Urinary bladder (tissue), 4 donors: Measurements from ENCODE around the gene ARID4B. TPM values are rescaled to one million over a fixed set of nuclear protein-coding genes. Genes with fewer than 3 reads are reported as not detected.
"Not testable (repeated sequence)": the region's sequence is repeated elsewhere in the genome, so short reads cannot be mapped to it uniquely, and the experiment has no call there.

Experiments
- DNase-seq: peaks from one replicate; pipeline ENCODE4 v3.0.0-alpha.2; 2015; ENCODE audit errors: extremely low spot score
- H3K27ac ChIP-seq: one replicate; pipeline ENCODE4 v1.5.1; 2013; ENCODE audit warnings: low read depth, mild to moderate bottlenecking, moderate library complexity
- H3K36me3 ChIP-seq: one replicate; pipeline ENCODE4 v1.6.1; 2013; ENCODE audit warnings: mild to moderate bottlenecking, moderate library complexity; ENCODE audit not compliant: insufficient read depth
- H3K4me1 ChIP-seq: one replicate; pipeline ENCODE4 v1.6.1; 2013; ENCODE audit warnings: mild to moderate bottlenecking, moderate library complexity; ENCODE audit not compliant: insufficient read depth
- H3K4me3 ChIP-seq: one replicate; pipeline ENCODE4 v1.5.1; 2013; ENCODE audit warnings: low read depth, low read length
- WGBS: extraction: QIAGEN DNeasy Blood & Tissue Kit; methylation state at CpG from one replicate; pipeline ENCODE4 v1.1.7; 2013; 5-methylcytosine and 5-hydroxymethylcytosine counted together
- polyA plus RNA-seq: library from polyadenylated mRNA; stranded (reverse); fragments of 200-250 nt; gene quantifications from one replicate; pipeline ENCODE4 v1.2.3, GENCODE V29; 2013
- total RNA-seq: library from RNA; depleted of rRNA; stranded (reverse); fragments of >200 nt; gene quantifications from one replicate; pipeline ENCODE4 v1.2.3, GENCODE V29; 2014
- donor health status: healthy with polysubstance abuse.
- donor health status: healthy.

The ARID4B gene
- total and polyA plus RNA-seq, 2 donors: 19.1 to 72.0 TPM

- no peak overlapping the region for H3K4me3 ChIP-seq
- no peak overlapping the region for H3K27ac ChIP-seq
- no peak for DNase-seq
- no peaks in the 10 kb centered on the region for H3K4me1 ChIP-seq
- peaks cover 3% of the 10 kb centered on the region for H3K36me3 ChIP-seq
Observed at GRCh38 chr1:235190431-235190830, 137.5 kb downstream of the ARID4B start.

- no peak for DNase-seq
- no peak overlapping the region for H3K27ac ChIP-seq
- 71% methylated on average over 4 of the region's 4 CpGs for whole genome bisulfite sequencing
- H3K4me1 ChIP-seq: no peaks in the 10 kb centered on the region
- H3K36me3 ChIP-seq: no peaks in the 10 kb centered on the region
- no peak overlapping the region for H3K4me3 ChIP-seq
Observed at GRCh38 chr1:235187316-235187715, 140.7 kb downstream of the ARID4B start.

GRCh38 chr1:235181561-235182245 lies 146.3 kb downstream of the ARID4B start:
- DNase-seq: no peak
- WGBS: 91% methylated on average over 8 of the region's 8 CpGs
- no peaks in the 10 kb centered on the region for H3K4me1 ChIP-seq
- H3K36me3 ChIP-seq: no peaks in the 10 kb centered on the region
- no peak overlapping the region for H3K4me3 ChIP-seq
- H3K27ac ChIP-seq: no peak overlapping the region

GRCh38 chr1:235180916-235181460 lies 147.0 kb downstream of the ARID4B start:
- H3K4me3 ChIP-seq: no peak overlapping the region
- WGBS: 89% methylated on average over 5 of the region's 5 CpGs
- H3K27ac ChIP-seq: no peak overlapping the region
- no peaks in the 10 kb centered on the region for H3K4me1 ChIP-seq
- H3K36me3 ChIP-seq: no peaks in the 10 kb centered on the region
- DNase-seq: no peak

GRCh38 chr1:235176486-235176885 lies 151.5 kb downstream of the ARID4B start:
- DNase-seq: no peak
- Histone ChIP-seq H3K36me3 (peaks cover 7% of the 10 kb centered on the region), H3K27ac (no peak overlapping the region), H3K4me3 (no peak overlapping the region), H3K4me1 (no peaks in the 10 kb centered on the region)
- 92% methylated on average over 7 of the region's 7 CpGs for WGBS

GRCh38 chr1:235169986-235170385 lies 158.0 kb downstream of the ARID4B start:
- H3K27ac ChIP-seq: no peak overlapping the region
- peaks cover 10% of the 10 kb centered on the region for H3K36me3 ChIP-seq
- H3K4me1 ChIP-seq: no peaks in the 10 kb centered on the region
- no peak for DNase-seq
- no peak overlapping the region for H3K4me3 ChIP-seq

- 95% methylated on average over 3 of the region's 3 CpGs for WGBS
- no peak overlapping the region for H3K27ac ChIP-seq
- no peak overlapping the region for H3K4me3 ChIP-seq
- no peaks in the 10 kb centered on the region for H3K4me1 ChIP-seq
- no peak for DNase-seq
- peaks cover 3% of the 10 kb centered on the region for H3K36me3 ChIP-seq
Observed at GRCh38 chr1:235168375-235168774, 159.6 kb downstream of the ARID4B start.

GRCh38 chr1:235161685-235162327 lies 166.2 kb downstream of the ARID4B start:
- DNase-seq: no peak
- WGBS: 62% methylated on average over 21 of the region's 21 CpGs
- H3K4me1 ChIP-seq: no peaks in the 10 kb centered on the region
- H3K4me3 ChIP-seq: peak overlapping the region; percentile 66
- peaks cover 2% of the 10 kb centered on the region for H3K36me3 ChIP-seq
- no peak overlapping the region for H3K27ac ChIP-seq

GRCh38 chr1:235160957-235161684 lies 166.9 kb downstream of the ARID4B start, which contains the start of gene RBM34:
RBM34 (minus strand) TSS chr1:235161250; CDS start chr1:235161226, 24 bp downstream.
- Histone ChIP-seq H3K4me1 (no peaks in the 10 kb centered on the region), H3K4me3 (peak within 1 kb of the TSS; percentile 66), H3K36me3 (peaks cover 2% of the 10 kb centered on the region), H3K27ac (peak within 1 kb of the TSS; percentile 96)
- WGBS: under 1% methylated on average over 52 of the region's 52 CpGs
- DNase-seq: peak; percentile 76

- H3K27ac ChIP-seq: peak overlapping the region; percentile 85
- H3K4me3 ChIP-seq: peak overlapping the region; percentile 66
- peaks cover 2% of the 10 kb centered on the region for H3K36me3 ChIP-seq
- WGBS: 7% methylated on average over 14 of the region's 14 CpGs
- H3K4me1 ChIP-seq: no peaks in the 10 kb centered on the region
- peak; percentile 25 for DNase-seq
Observed at GRCh38 chr1:235160383-235160956, 167.5 kb downstream of the ARID4B start.

- DNase-seq, H3K36me3 ChIP-seq, H3K27ac ChIP-seq, H3K4me1 ChIP-seq: not testable (repeated sequence)
- 86% methylated on average over 9 of the region's 9 CpGs for WGBS
- H3K4me3 ChIP-seq: peak overlapping the region; percentile 66
Observed at GRCh38 chr1:235159930-235160329, 168.0 kb downstream of the ARID4B start.

GRCh38 chr1:235159284-235159683 lies 168.7 kb downstream of the ARID4B start:
- 98% methylated on average over 9 of the region's 9 CpGs for WGBS
- not testable (repeated sequence) for DNase-seq, H3K4me1 ChIP-seq, H3K4me3 ChIP-seq, H3K27ac ChIP-seq, H3K36me3 ChIP-seq

- Histone ChIP-seq H3K4me3 (no peak overlapping the region), H3K36me3 (peaks cover 6% of the 10 kb centered on the region), H3K27ac (no peak overlapping the region), H3K4me1 (no peaks in the 10 kb centered on the region)
- no peak for DNase-seq
- WGBS: 95% methylated on average over 6 of the region's 6 CpGs
Observed at GRCh38 chr1:235158680-235159079, 169.3 kb downstream of the ARID4B start.
